Measurements from ENCODE around the gene PRMT7.

- TF ChIP-seq CTCF (IDR thresholded peaks at IDR 0.05) (no peak), POLR2AphosphoS5 (IDR thresholded peaks at IDR 0.05; ENCODE audit: low read depth, low read length) (no peak), SIN3A (IDR thresholded peaks at IDR 0.05; ENCODE audit: borderline replicate concordance, insufficient read depth, low read depth, low read length) (no peak), REST (IDR thresholded peaks at IDR 0.05; ENCODE audit: insufficient read depth in 1 of 2, low read depth in 2 of 2, low read length in 1 of 2) (no peak)
Observed at GRCh38 chr16:68400083-68400923, 89.5 kb downstream of the PRMT7 start.

All from Panc1 (cell line).